Lung (tissue), 12 donors: ENCODE measurements around the gene PC. TPM values are rescaled to one million over a fixed set of nuclear protein-coding genes. Genes with fewer than 3 reads are reported as not detected.

ENCODE experiments used
- ATAC-seq: fragments of 200-7000 bp; cut with Tn5 transposase; one replicate; pipeline ENCODE4 v1.9.1; 2020; ENCODE audit warnings: moderate number of reproducible peaks; ENCODE audit not compliant: insufficient read depth, low FRiP score
- DNase-seq, 3 donors: peaks; one replicate each; pipeline ENCODE4 v3.0.0-alpha.2; 2013 to 2017
- H3K27ac ChIP-seq, 2 donors: one replicate each; pipeline ENCODE4 v1.5.1; 2013; ENCODE audit warnings: mild to moderate bottlenecking in 2 of 2, moderate library complexity in 2 of 2, control low read depth in 1 of 2, inconsistent platforms in 1 of 2, low read depth in 1 of 2, low read length in 1 of 2
- H3K27me3 ChIP-seq, 3 donors: one replicate each; pipeline ENCODE4 v1.5.1; 2013; ENCODE audit warnings: low read length in 2 of 3; ENCODE audit not compliant: control insufficient read depth in 3 of 3, insufficient read depth in 3 of 3
- H3K36me3 ChIP-seq, 4 donors: one replicate each; pipeline ENCODE4 v1.5.1; 2013; ENCODE audit warnings: low read length in 4 of 4, mild to moderate bottlenecking in 1 of 4, moderate library complexity in 1 of 4; ENCODE audit not compliant: control insufficient read depth in 4 of 4, insufficient read depth in 4 of 4
- H3K4me1 ChIP-seq, 5 donors: one replicate each; pipeline ENCODE4 v1.5.1; 2013; ENCODE audit warnings: low read length in 5 of 5, mild to moderate bottlenecking in 2 of 5, moderate library complexity in 1 of 5; ENCODE audit not compliant: control insufficient read depth in 5 of 5, insufficient read depth in 5 of 5
- H3K4me3 ChIP-seq: one replicate; pipeline ENCODE4 v1.5.1; 2013; ENCODE audit warnings: mild to moderate bottlenecking, control low read depth, moderate library complexity
- H3K9ac ChIP-seq, 2 donors: one replicate each; pipeline ENCODE4 v1.5.1; 2013; ENCODE audit warnings: low read length in 2 of 2, control low read depth in 1 of 2; ENCODE audit not compliant: insufficient read depth in 1 of 2
- H3K9me3 ChIP-seq, 4 donors: one replicate each; pipeline ENCODE4 v1.5.1; 2013; ENCODE audit warnings: low read length in 3 of 4, mild to moderate bottlenecking in 1 of 4, moderate library complexity in 1 of 4; ENCODE audit not compliant: control insufficient read depth in 4 of 4, insufficient read depth in 3 of 4
- CTCF ChIP-seq: IDR thresholded peaks from 2 replicates; pipeline ENCODE4 v1.5.1; 2012; ENCODE audit warnings: mild to moderate bottlenecking; ENCODE audit errors: control extremely low read depth, extremely low read depth
- WGBS, 2 donors: extraction: QIAGEN DNeasy Blood & Tissue Kit; methylation state at CpG; one replicate each; pipeline ENCODE4 v1.1.7; 2013; 5-methylcytosine and 5-hydroxymethylcytosine counted together
- polyA plus RNA-seq, 2 donors: library from polyadenylated mRNA; stranded (reverse); fragments of 200-250 nt; gene quantifications; one replicate each; pipeline ENCODE4 v1.2.1, GENCODE V29; 2013
- total RNA-seq, 2 donors: library from RNA; depleted of rRNA in 1 of 2; stranded (reverse); fragments of >200 nt in 1 of 2; gene quantifications; one replicate each; pipeline ENCODE4 v1.2.1, GENCODE V29; 2014 to 2021
- donor health status: control.
- donor health status: control.
- donor health status: Bipolar disorder and iron deficiency.
- donor health status: healthy.
- donor health status: DM: yes; HTN: yes; CAD: no.

PC gene
- total and polyA plus RNA-seq, 4 donors: 5.5 to 32.5 (median 12.0) TPM

- no peak overlapping the region for H3K27ac ChIP-seq
- H3K4me1 ChIP-seq: peaks cover 0 to 21% (median 6%) of the 10 kb centered on the region in 5 donors
- no peak overlapping the region for H3K9ac ChIP-seq
- no peaks in the 10 kb centered on the region for H3K27me3 ChIP-seq
- no peak for TF ChIP-seq CTCF
- no peak for DNase-seq
- no peak for ATAC-seq
- H3K36me3 ChIP-seq: peaks cover 3 to 31% (median 12%) of the 10 kb centered on the region in 4 donors
- no peak overlapping the region for H3K4me3 ChIP-seq
- WGBS, 2 donors: 92 to 93% methylated on average over 15 of the region's 15 CpGs
- no peaks in the 10 kb centered on the region for H3K9me3 ChIP-seq
These were observed 112.9 kb downstream of the PC start for GRCh38 chr11:66845143-66845875.

GRCh38 chr11:66844496-66845142, 113.6 kb downstream of the PC start:
- Histone ChIP-seq H3K27ac (no peak overlapping the region), H3K9ac (peak overlapping the region in 1 of 2 donors; percentile 90), H3K9me3 (no peaks in the 10 kb centered on the region), H3K27me3 (no peaks in the 10 kb centered on the region), H3K36me3 (peaks cover 3 to 31% (median 13%) of the 10 kb centered on the region in 4 donors), H3K4me1 (peaks cover 0 to 21% (median 6%) of the 10 kb centered on the region in 5 donors), H3K4me3 (no peak overlapping the region)
- WGBS, 2 donors: 93 to 95% methylated on average over 12 of the region's 12 CpGs
- DNase-seq (no peak), ATAC-seq (no peak)
- TF ChIP-seq CTCF: no peak

GRCh38 chr11:66843776-66844495, 114.2 kb downstream of the PC start:
- peak overlapping the region; percentile 90 to 95 for H3K27ac ChIP-seq
- WGBS, 2 donors: 17 to 19% methylated on average over 16 of the region's 16 CpGs
- H3K27me3 ChIP-seq: no peaks in the 10 kb centered on the region
- peaks cover 0 to 21% (median 6%) of the 10 kb centered on the region in 5 donors for H3K4me1 ChIP-seq
- DNase-seq: no peak
- peak overlapping the region; percentile 90 to 91 for H3K9ac ChIP-seq
- H3K4me3 ChIP-seq: peak overlapping the region; percentile 94
- ATAC-seq: no peak
- peaks cover 3 to 34% (median 14%) of the 10 kb centered on the region in 4 donors for H3K36me3 ChIP-seq
- no peaks in the 10 kb centered on the region for H3K9me3 ChIP-seq
- TF ChIP-seq CTCF: no peak
